Cerebellar cortex (tissue), 1 donor: ENCODE results near the gene GRIN3A.
A peak's percentile ranks its signal among the peaks of the same experiment; 100 is the strongest.
"Not testable (repeated sequence)": the region's sequence is repeated elsewhere in the genome, so short reads cannot be mapped to it uniquely, and the experiment has no call there.

Experiments used
- DNase-seq: peaks from one replicate; pipeline ENCODE4 v3.0.0-alpha.2; 2015; ENCODE audit warnings: low spot score

GRIN3A gene

GRCh38 chr9:101632611-101633010, 105.8 kb downstream of the GRIN3A start:
- no peak for DNase-seq

GRCh38 chr9:101631892-101632291, 106.6 kb downstream of the GRIN3A start:
- no peak for DNase-seq

- DNase-seq, result no peak
Observed at GRCh38 chr9:101629636-101630035, 108.8 kb downstream of the GRIN3A start.

- DNase-seq, result no peak
Observed at GRCh38 chr9:101628173-101628572, 110.3 kb downstream of the GRIN3A start.

- DNase-seq, result no peak
Observed at GRCh38 chr9:101626295-101626694, 112.2 kb downstream of the GRIN3A start.

- DNase-seq, result no peak
Observed at GRCh38 chr9:101625876-101626275, 112.6 kb downstream of the GRIN3A start.

- no peak for DNase-seq
Observed at GRCh38 chr9:101620452-101620851, 118.0 kb downstream of the GRIN3A start.

GRCh38 chr9:101618698-101619097, 119.7 kb downstream of the GRIN3A start:
- no peak for DNase-seq

GRCh38 chr9:101605547-101605946, 132.9 kb downstream of the GRIN3A start:
- DNase-seq, result no peak

GRCh38 chr9:101604296-101604695, 134.2 kb downstream of the GRIN3A start:
- DNase-seq, result no peak

GRCh38 chr9:101601904-101602765, 136.3 kb downstream of the GRIN3A start:
- DNase-seq, result peak; percentile 74

GRCh38 chr9:101594796-101595195, 143.7 kb downstream of the GRIN3A start, which contains the start of gene PPP3R2:
Gene PPP3R2 (minus strand): TSS chr9:101594969. CDS start chr9:101594921, 48 bp downstream.
- DNase-seq, result no peak

GRCh38 chr9:101593345-101593744, 145.1 kb downstream of the GRIN3A start:
- DNase-seq, result no peak

- DNase-seq, result no peak
Observed at GRCh38 chr9:101592788-101593187, 145.7 kb downstream of the GRIN3A start.

- DNase-seq, result no peak
Observed at GRCh38 chr9:101591787-101592446, 146.5 kb downstream of the GRIN3A start.

GRCh38 chr9:101590901-101591300, 147.5 kb downstream of the GRIN3A start:
- DNase-seq, result no peak

- not testable (repeated sequence) for DNase-seq
Observed at GRCh38 chr9:101590074-101590473, 148.4 kb downstream of the GRIN3A start.

GRCh38 chr9:101587332-101588043, 151.0 kb downstream of the GRIN3A start:
- no peak for DNase-seq

GRCh38 chr9:101586651-101587050, 151.8 kb downstream of the GRIN3A start:
- no peak for DNase-seq

GRCh38 chr9:101585740-101586139, 152.7 kb downstream of the GRIN3A start:
- DNase-seq, result no peak

GRCh38 chr9:101582553-101582952, 155.9 kb downstream of the GRIN3A start:
- DNase-seq, result no peak

- DNase-seq, result no peak
Observed at GRCh38 chr9:101579711-101580545, 158.5 kb downstream of the GRIN3A start.
